ENCODE measurements around the gene SETD6.

- TF ChIP-seq CTCF (IDR thresholded peaks at IDR 0.05) (no peak), POLR2A (IDR thresholded peaks at IDR 0.05) (no peak)
Observed at GRCh38 chr16:58471209-58471975, 43.9 kb upstream of the SETD6 start.
